Gastrocnemius medialis (tissue), 4 donors: Measurements from ENCODE around the gene CABCOCO1.

Experiments
- CTCF ChIP-seq, 5 experiments: fragments of 450-650 bp in 3 of 5; fragments of 200-600 bp in 2 of 5; sonication (generic) in 2 of 5; IDR thresholded peaks in 4 of 5; conservative IDR thresholded peaks in 1 of 5; 1 replicate in 4 of 5; 2 replicates in 1 of 5; pipeline ENCODE4 v1.5.1; 2016 to 2019; ENCODE audit warnings: antibody characterized with exemption in 5 of 5, mild to moderate bottlenecking in 3 of 5, moderate library complexity in 3 of 5
- POLR2A ChIP-seq, 2 donors: fragments of 450-650 bp; IDR thresholded peaks; one replicate each; pipeline ENCODE4 v1.6.1; 2017; ENCODE audit warnings: antibody characterized with exemption in 2 of 2, mild to moderate bottlenecking in 2 of 2, moderate library complexity in 2 of 2

- no peak for TF ChIP-seq CTCF (IDR thresholded peaks at IDR 0.05 in 4 of 5, conservative IDR thresholded peaks at IDR 0.05 in 1 of 5)
- no peak for TF ChIP-seq POLR2A (IDR thresholded peaks at IDR 0.05)
Measured at GRCh38 chr10:61629576-61629975, 33.2 kb upstream of the CABCOCO1 start.
